Esophagus squamous epithelium (tissue), 5 donors: ENCODE results near the gene JAZF1. TPM values are rescaled to one million over a fixed set of nuclear protein-coding genes. Genes with fewer than 3 reads are reported as not detected.

Experiments
- DNase-seq: peaks from one replicate; lab custom pipeline; 2025; lab: John Stamatoyannopoulos, UW
- H3K27ac ChIP-seq, 4 donors: fragments of 200-600 bp; sonication (generic); one replicate each; pipeline ENCODE4 v1.5.1; 2016 to 2019; ENCODE audit warnings: mild to moderate bottlenecking in 1 of 4
- H3K27me3 ChIP-seq, 4 donors: fragments of 200-600 bp; sonication (generic); 1 replicate in 3 of 4; 2 replicates in 1 of 4; pipeline versions ENCODE4 v1.5.1 to v1.6.0; 2017 to 2021; ENCODE audit warnings: antibody characterized with exemption in 1 of 4
- H3K36me3 ChIP-seq, 3 donors: fragments of 200-600 bp; sonication (generic); one replicate each; pipeline ENCODE4 v1.5.1; 2016 to 2019
- H3K4me1 ChIP-seq, 3 donors: fragments of 200-600 bp; sonication (generic); one replicate each; pipeline ENCODE4 v1.5.1; 2017 to 2019
- H3K4me3 ChIP-seq, 4 donors: fragments of 200-600 bp; sonication (generic); 1 replicate in 3 of 4; 2 replicates in 1 of 4; pipeline ENCODE4 v1.5.1; 2016 to 2019; ENCODE audit warnings: mild to moderate bottlenecking in 2 of 4, moderate library complexity in 1 of 4
- H3K9me3 ChIP-seq, 3 donors: fragments of 200-600 bp; sonication (generic); one replicate each; pipeline ENCODE4 v1.5.1; 2016 to 2019
- CTCF ChIP-seq, 6 experiments: fragments of 450-650 bp in 4 of 6; fragments of 200-600 bp in 2 of 6; sonication (generic) in 2 of 6; IDR thresholded peaks; one replicate each; pipeline ENCODE4 v1.5.1; 2016 to 2019; ENCODE audit warnings: antibody characterized with exemption in 6 of 6, mild to moderate bottlenecking in 4 of 6, moderate library complexity in 4 of 6
- POLR2A ChIP-seq, 4 donors: fragments of 450-650 bp; IDR thresholded peaks; one replicate each; pipeline ENCODE4 v1.6.1; 2017; ENCODE audit warnings: antibody characterized with exemption in 4 of 4, mild to moderate bottlenecking in 4 of 4, moderate library complexity in 3 of 4
- WGBS, 2 donors: methylation state at CpG; one replicate each; pipeline ENCODE4 v1.1.5; 2018; 5-methylcytosine and 5-hydroxymethylcytosine counted together
- intact Hi-C: fragments of 100-400 bp; cut with DNase I; formaldehyde crosslinking; loops from one replicate; pipeline ENCODE4 v1.15.0; 2022
- total RNA-seq, 4 donors: library from RNA; depleted of rRNA; stranded (reverse); fragments of >200 nt; gene quantifications; one replicate each; pipeline ENCODE4 v1.1.0, GENCODE V29; 2016
- donor health status: DM: yes; HTN: yes; CAD: no.

Gene JAZF1
- total RNA-seq, 4 donors from 2014 or later = 1.3 to 8.6 (median 2.0) TPM

GRCh38 chr7:28177836-28178235 is 2.8 kb downstream of the JAZF1 start:
- no peak for DNase-seq
- TF ChIP-seq CTCF (IDR thresholded peaks at IDR 0.05) (no peak), POLR2A (IDR thresholded peaks at IDR 0.05) (no peak)
- Histone ChIP-seq H3K27ac (no peak overlapping the region), H3K4me1 (peaks cover 6 to 44% (median 8%) of the 10 kb centered on the region in 3 donors), H3K9me3 (no peaks in the 10 kb centered on the region), H3K36me3 (no peaks in the 10 kb centered on the region), H3K4me3 (no peak overlapping the region), H3K27me3 (no peaks in the 10 kb centered on the region)
- 63 to 90% methylated on average over 1 of the region's 1 CpG for WGBS, 2 donors
- intact Hi-C loops = no loop called here

GRCh38 chr7:28176645-28177044 is 4.0 kb downstream of the JAZF1 start:
- no peaks in the 10 kb centered on the region for H3K9me3 ChIP-seq
- peaks cover 6 to 36% (median 8%) of the 10 kb centered on the region in 3 donors for H3K4me1 ChIP-seq
- intact Hi-C loops = no loop called here
- no peak overlapping the region for H3K27ac ChIP-seq
- TF ChIP-seq CTCF (IDR thresholded peaks at IDR 0.05) (no peak), POLR2A (IDR thresholded peaks at IDR 0.05) (no peak)
- DNase-seq = no peak
- H3K4me3 ChIP-seq = no peak overlapping the region
- H3K27me3 ChIP-seq = no peaks in the 10 kb centered on the region
- H3K36me3 ChIP-seq = no peaks in the 10 kb centered on the region
- WGBS, 2 donors = 77 to 81% methylated on average over 2 of the region's 2 CpGs

GRCh38 chr7:28176174-28176573 is 4.4 kb downstream of the JAZF1 start:
- intact Hi-C loops = no loop called here
- TF ChIP-seq CTCF (IDR thresholded peaks at IDR 0.05) = no peak
- TF ChIP-seq POLR2A (IDR thresholded peaks at IDR 0.05) = no peak
- H3K27me3 ChIP-seq = no peaks in the 10 kb centered on the region
- H3K27ac ChIP-seq = no peak overlapping the region
- no peak overlapping the region for H3K4me3 ChIP-seq
- 83 to 89% methylated on average over 4 of the region's 4 CpGs for WGBS, 2 donors
- DNase-seq = no peak
- peaks cover 6 to 31% (median 8%) of the 10 kb centered on the region in 3 donors for H3K4me1 ChIP-seq
- no peaks in the 10 kb centered on the region for H3K9me3 ChIP-seq
- no peaks in the 10 kb centered on the region for H3K36me3 ChIP-seq

- no peak for DNase-seq
- H3K27me3 ChIP-seq = no peaks in the 10 kb centered on the region
- WGBS, 2 donors = 75 to 79% methylated on average over 7 to 8 of the region's 8 CpGs
- intact Hi-C loops = no loop called here
- TF ChIP-seq CTCF (IDR thresholded peaks at IDR 0.05) = no peak
- no peak for TF ChIP-seq POLR2A (IDR thresholded peaks at IDR 0.05)
- H3K4me3 ChIP-seq = no peak overlapping the region
- peaks cover 6 to 26% (median 8%) of the 10 kb centered on the region in 3 donors for H3K4me1 ChIP-seq
- no peaks in the 10 kb centered on the region for H3K9me3 ChIP-seq
- no peaks in the 10 kb centered on the region for H3K36me3 ChIP-seq
- no peak overlapping the region for H3K27ac ChIP-seq
Observed at GRCh38 chr7:28174901-28175661, 5.5 kb downstream of the JAZF1 start.

- Histone ChIP-seq H3K4me1 (peaks cover 6 to 26% (median 8%) of the 10 kb centered on the region in 3 donors), H3K9me3 (no peaks in the 10 kb centered on the region), H3K4me3 (no peak overlapping the region), H3K27me3 (no peaks in the 10 kb centered on the region), H3K27ac (no peak overlapping the region), H3K36me3 (no peaks in the 10 kb centered on the region)
- WGBS, 2 donors = 88 to 90% methylated on average over 5 of the region's 5 CpGs
- DNase-seq = no peak
- intact Hi-C loops = no loop called here
- TF ChIP-seq POLR2A (IDR thresholded peaks at IDR 0.05) = no peak
- no peak for TF ChIP-seq CTCF (IDR thresholded peaks at IDR 0.05)
Observed at GRCh38 chr7:28174442-28174841, 6.2 kb downstream of the JAZF1 start.
